ENCODE results near the gene SASS6.

GRCh38 chr1:100141192-100141591 lies 8.5 kb upstream of the SASS6 start:
- TF ChIP-seq TEAD4 (IDR thresholded peaks at IDR 0.05): no peak
- no peak for TF ChIP-seq CREB1 (IDR thresholded peaks at IDR 0.05; ENCODE audit: low read depth)
- no peak for TF ChIP-seq EP300 (IDR thresholded peaks at IDR 0.05; ENCODE audit: borderline replicate concordance)
- TF ChIP-seq NFIC (IDR thresholded peaks at IDR 0.05): no peak
- TF ChIP-seq TCF12 (IDR thresholded peaks at IDR 0.05; ENCODE audit: low read depth): no peak
- TF ChIP-seq TAF1 (IDR thresholded peaks at IDR 0.05; ENCODE audit: low read depth): no peak
- TF ChIP-seq RAD21 (IDR thresholded peaks at IDR 0.05; ENCODE audit: low read depth): no peak
- no peak for TF ChIP-seq YY1 (IDR thresholded peaks at IDR 0.05; ENCODE audit: low read depth)
- no peak for TF ChIP-seq CEBPB (IDR thresholded peaks at IDR 0.05)
- TF ChIP-seq MAX (IDR thresholded peaks at IDR 0.05): no peak
- no peak for TF ChIP-seq EGR1 (IDR thresholded peaks at IDR 0.05)
